ENCODE data around the gene CHEK2.
A peak's percentile ranks its signal among the peaks of the same experiment; 100 is the strongest.
"Not testable (repeated sequence)": the region's sequence is repeated elsewhere in the genome, so short reads cannot be mapped to it uniquely, and the experiment has no call there.

Gene CHEK2

DNA sequence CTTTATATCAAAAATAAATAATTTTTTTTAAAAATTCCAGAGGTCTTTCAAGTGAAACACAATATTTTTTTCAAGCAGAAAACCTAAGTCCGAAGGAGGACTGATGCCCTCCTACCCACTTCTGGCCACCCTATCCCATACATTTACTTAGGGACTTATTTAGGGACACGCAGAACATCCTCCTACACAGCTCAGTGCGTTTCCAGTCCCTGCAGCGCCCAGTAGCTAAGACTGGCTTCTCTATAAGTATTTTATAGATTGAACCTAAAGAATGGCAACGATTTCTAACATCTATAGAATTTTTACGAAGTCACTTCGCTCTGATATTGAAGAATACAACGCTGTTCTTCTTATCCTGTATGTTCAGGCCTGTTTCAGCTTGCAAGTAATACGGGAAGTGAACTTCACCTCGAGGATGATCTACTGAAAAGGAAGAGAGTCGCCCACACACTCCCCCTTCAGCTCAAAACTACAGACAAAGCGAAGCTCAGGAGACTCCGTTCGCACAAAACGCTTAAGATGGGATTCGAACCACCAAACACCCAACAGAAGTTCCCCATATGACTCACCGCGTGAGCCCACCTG, 328 bp downstream of the CHEK2 start:
- DNase-seq (ENCODE audit: low spot score): no peak

DNA sequence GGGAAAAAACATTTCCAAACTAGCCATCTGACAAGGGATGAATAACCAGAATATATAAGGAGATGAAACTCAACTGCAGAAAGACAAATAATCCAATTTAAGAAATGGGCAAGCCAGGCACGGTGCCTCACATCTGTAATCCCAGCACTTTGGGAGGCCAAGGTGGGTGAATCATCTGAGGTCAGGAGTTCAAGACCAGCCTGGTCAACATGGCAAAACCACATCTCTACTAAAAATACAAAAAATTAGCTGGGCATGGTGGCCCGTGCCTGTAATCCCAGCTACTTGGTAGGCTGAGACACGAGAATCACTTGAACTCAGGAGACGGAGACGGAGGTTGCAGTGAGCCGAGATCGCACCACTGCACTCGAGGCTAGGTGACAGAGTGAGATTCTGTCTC, 2.7 kb downstream of the CHEK2 start:
- DNase-seq (ENCODE audit: low spot score): not testable (repeated sequence)

DNA sequence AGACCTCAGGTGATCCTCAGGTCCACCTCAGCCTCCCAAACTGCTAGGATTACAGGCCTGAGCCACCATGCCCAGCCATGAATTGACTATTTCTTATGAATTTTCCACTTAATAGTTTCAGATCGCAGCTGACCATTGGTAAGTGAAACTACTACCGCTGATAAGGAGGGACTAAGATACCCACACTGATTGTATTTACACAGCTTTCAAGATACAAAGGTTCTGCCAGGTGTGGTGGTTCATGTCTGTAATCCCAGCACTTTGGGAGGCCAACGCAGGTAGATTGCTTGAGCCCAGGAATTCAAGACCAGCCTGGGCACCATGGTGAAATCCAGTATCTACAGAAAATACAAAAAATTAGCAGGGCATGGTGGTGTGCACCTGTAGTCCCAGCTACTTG, 3.9 kb downstream of the CHEK2 start:
- DNase-seq (ENCODE audit: low spot score): no peak

DNA sequence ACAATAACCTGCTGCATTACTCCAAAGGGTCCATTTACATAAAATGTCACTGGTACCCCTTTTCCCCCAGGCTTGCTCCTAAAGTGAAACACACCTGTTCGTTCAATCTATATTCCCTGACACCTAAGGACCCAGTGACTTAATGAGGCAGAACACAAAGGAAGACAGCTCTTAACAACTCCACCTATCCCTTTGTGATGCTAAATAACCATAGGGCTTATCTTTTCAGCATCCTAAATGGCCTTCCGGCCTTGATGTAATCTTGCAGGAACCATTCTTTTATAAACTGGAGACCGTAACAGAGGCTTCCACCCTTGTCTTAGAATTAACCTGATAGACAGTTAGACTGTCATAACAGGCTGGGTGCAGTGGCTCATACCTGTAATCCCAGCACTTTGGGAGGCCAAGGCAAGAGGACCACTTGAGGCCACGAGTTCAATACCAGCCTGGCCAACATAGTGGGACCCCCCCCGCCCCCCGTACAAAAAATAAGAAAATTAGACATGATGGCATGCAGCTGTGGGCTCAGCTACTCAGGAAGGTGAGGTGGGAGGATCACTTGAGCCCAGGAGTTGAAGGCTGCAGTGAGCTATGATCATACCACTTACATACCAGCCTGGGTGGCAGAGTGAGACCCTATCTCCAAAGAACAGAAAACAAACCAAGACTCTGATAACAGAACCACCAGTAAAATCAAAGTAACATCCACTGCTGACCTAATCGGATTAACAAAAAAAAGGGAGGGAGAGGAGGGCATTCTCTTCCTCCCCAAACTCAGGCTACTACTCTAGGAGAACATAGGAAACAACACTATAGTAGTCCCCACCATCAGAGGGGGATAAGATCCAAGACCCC, 5.1 kb downstream of the CHEK2 start:
- DNase-seq (ENCODE audit: low spot score): no peak

DNA sequence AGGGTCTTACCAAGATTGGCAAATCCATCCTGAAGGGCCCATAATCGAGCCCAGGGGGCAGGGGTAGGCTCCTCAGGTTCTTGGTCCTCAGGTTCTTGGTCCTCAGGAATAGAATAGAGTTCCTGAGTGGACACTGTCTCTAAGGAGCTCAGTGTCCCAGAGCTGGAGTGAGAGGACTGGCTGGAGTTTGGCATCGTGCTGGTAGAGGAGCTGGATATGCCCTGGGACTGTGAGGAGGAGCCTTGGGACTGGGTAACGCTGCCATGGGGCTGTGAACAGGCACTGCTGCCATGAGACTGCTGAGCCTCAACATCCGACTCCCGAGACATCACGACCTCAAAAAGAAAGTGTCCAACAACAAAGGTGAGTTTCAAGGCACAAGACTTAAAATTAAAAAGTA, 7.2 kb downstream of the CHEK2 start:
- no peak for DNase-seq (ENCODE audit: low spot score)

DNA sequence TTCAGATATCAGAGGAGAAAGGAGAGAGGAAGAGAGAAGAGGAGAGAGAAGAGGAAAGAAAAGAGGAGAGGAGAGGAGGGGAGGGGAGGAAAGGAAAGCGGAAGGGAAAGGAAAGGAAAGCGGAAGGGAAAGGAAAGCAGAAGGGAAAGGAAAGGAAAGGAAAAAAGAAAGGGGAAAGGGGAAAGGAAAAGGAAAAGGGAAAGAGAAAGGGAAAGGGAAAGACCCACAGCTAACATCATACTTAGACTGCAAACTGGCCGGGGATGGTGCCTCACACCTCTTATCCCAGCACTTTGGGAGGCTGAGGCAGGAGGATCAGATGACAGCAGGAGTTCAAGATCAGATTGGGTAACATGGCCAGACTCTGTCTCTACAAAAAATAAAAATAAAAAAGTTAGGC, 11.4 kb downstream of the CHEK2 start:
- no peak for DNase-seq (ENCODE audit: low spot score)

DNA sequence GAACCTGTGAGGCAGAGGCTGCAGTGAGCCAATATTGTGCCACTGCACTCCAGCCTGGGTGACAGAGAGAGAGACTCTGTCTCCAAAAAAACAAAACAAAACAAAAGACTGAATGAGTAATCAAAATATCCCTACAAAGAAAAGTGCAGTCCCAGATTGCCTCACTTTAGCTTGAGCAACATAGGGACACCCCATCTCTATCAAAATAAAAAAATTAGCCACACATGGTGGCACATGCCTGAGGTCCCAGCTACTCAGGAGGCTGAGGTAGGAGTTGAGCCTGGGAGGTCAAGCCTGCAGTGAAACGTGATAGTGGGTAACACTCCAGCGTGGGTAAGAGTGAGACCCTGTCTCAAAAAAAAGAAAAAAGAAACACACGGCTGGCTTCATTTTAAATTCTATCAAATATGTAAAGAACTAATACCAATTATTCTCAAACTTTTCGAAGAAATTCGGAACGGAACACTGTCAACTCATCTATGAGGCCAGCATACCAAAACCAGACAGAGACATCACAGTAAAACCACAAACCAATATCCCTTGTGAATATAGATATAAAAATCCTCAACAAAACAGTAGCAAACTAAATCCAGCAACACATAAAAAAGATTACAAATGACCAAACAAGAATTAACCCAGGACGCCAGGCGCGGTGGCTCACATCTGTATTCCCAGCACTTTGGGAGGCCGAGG, 12.9 kb downstream of the CHEK2 start:
- DNase-seq (ENCODE audit: low spot score): no peak

DNA sequence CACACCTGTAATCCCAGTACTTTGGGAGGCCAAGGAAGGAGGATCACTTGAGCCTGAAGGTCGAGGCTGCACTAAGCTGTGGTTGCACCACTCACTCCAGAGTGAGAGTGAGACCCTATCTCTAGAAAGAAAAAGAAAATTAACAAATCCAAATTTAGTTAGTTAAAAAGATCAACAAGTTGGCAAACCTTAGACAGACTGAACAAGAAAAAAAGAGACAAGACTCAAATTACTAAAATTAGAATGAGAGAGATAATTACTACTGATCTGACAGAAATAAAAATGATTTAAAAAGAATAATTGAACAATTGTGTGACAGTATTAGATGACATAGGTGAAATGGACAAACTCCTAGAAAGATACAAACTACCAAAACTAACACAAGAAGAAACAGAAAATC, 13.6 kb downstream of the CHEK2 start:
- no peak for DNase-seq (ENCODE audit: low spot score)

DNA sequence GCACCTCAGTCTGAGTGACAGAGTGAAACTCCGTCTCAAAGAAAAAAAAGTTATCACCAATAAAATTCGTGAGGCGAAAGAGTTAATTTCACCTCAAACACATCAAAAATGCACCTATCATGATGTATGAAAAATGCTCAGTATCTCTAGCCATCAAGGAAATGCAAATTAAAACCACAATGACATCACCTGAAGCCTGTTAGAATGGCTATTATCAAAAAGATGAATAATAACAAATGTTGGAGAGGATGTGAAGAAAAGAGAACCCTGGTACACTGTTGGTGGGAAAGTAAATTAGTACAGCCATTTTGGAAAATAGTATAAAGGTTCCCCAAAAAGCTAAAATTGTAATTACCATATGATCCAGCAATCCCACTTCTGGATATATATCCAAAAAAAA, 23.6 kb downstream of the CHEK2 start:
- DNase-seq (ENCODE audit: low spot score): no peak

DNA sequence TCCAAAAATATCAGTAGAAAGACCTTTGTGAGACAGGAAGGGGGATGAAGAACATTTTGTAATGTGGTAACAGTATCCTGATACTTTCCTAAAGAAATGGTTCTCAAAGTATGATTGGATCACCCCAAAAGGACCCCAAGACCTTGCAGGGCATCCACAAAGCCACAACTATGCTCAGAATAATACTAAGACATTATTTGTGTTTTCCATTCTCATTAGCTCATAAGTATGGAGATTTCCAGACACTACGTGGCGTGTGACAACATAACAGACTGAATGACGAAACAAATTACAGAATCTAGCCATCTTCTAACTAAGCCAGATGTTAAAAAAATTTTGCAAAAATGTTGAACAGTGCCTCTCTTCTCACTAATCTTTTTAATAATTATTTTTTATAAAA, 24.9 kb downstream of the CHEK2 start:
- no peak for DNase-seq (ENCODE audit: low spot score)

DNA sequence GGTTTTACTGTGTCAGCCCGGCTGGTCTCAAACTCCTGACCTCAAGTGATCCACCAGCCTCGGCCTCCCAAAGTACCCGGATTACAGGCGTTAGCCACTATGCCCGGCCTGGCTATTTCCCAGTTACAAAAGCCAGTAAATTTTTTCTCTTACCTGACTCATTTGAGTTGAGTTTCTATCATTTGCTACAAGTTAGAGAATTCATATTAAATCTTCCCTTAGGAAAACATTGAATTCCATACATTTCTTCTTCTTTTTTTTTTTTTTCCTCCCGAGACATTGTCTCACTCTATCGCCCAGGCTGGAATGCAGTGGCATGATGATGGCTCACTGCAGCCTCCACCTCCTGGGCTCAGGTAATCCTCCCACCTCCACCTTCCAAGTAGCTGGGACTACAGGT, 26.0 kb downstream of the CHEK2 start:
- DNase-seq (ENCODE audit: low spot score): no peak

DNA sequence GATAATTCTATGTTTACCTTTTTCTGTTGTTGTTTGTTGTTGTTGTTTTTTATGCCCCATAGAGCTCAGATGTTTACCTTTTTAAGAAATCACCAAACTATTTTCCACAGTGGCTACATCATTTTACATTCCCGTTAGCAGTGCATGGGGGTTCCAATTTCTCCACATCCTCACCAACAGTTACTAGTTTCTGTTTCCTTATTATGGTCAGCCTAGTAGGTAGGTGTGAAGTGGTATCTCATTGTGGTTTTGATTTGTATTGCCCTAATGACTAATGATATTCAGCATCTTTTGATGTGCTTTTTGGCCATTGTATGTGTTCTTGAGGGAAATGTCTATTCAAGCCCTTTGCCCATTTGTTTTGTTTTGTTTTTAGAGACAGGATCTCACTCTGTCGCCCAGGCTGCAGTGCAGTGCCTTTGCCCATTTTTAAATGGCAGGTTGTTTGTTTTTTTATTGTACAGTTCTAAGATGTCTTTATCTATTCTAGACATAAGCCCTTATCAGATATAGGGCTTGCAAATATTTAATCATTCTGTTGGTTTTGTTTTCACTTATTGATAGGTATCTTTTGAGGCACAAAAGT, 27.5 kb downstream of the CHEK2 start:
- DNase-seq (ENCODE audit: low spot score): peak; percentile 56

DNA sequence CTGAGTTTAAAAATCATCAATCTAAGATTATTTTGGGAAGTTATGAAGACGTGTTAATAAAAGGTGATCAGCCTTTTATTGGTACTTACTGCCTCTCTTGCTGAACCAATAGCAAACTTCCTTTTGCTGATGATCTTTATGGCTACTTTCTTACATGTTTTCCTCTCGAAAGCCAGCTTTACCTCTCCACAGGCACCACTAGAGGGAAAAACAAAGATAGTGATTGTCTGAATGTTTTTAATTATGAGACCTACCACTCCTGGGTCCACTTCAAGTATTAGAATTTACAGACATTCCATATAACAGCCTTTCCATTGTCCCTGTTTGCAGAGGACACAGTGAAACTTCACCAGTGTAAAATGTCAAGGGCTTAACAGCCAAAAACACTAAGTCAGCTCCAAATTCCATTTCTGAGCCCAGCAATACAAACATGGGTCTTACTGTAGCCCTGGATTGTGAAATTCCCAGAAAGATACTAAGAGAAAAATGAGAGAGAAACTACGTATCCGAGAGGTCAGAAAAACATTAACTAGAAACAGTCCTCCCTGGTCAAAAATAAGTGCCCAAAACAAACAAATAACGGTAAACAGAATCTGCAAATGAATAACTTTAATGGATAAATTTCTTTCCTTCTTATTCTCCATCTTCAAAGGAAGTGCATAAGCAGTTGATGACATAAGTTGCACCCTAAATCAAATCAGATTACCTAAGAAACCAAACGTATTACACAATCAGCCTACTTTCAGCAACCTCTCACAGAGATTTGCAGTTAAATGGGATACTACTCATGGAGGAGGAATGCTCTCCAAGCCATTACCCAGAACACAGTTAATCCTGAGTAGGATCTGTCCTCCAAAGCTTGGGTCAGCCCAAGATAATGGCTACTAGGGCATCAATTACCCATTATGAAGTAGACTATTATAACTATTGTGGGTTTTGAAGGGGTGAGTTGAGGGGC, 29.5 kb downstream of the CHEK2 start:
- no peak for DNase-seq (ENCODE audit: low spot score)

DNA sequence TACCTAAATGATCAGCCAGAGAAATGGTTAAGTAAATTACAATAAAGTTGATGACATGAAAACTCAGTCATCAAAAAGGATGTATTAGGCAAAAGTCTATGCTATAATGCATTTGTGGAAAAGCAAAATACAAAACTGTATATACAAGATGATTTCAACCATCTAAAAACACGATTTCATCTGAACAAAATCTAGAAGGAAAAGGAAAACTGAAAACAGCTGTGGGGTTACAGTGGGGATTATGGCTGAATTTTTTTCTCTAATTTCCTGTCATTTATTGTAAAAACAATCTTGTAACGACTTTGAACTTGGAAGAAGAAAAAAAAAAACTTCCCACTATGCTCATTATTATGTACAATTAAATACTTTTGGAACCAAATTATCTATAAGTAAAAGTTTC, 30.3 kb downstream of the CHEK2 start:
- DNase-seq (ENCODE audit: low spot score): no peak

DNA sequence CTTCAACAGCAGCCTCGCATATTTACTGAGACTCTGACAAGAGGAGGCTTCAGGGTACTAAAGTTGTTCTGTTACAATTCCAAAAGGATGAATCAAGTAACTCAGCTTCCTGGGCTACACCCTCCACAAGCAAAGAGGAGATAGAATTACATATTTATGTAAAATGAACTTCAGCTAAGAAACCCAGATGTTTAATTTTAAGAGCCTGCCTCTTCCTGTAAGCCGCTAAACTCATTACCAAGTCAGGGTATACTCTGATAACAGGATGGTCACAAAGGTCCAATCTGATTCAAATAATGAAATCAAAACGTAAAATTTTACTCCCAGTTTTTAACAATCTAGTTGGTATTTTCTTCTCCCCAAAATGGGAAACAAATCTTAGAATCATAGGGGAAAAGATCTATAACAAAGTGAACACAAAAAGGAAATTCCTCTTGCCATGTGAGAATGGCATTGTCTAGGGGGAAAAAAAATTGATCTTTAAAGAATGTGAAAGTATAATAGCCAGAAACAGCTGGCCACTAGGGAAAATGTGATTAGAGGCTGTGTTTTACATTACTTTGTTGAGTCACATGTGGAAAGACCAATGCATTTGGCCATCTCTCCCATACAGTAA, 30.9 kb downstream of the CHEK2 start:
- no peak for DNase-seq (ENCODE audit: low spot score)

DNA sequence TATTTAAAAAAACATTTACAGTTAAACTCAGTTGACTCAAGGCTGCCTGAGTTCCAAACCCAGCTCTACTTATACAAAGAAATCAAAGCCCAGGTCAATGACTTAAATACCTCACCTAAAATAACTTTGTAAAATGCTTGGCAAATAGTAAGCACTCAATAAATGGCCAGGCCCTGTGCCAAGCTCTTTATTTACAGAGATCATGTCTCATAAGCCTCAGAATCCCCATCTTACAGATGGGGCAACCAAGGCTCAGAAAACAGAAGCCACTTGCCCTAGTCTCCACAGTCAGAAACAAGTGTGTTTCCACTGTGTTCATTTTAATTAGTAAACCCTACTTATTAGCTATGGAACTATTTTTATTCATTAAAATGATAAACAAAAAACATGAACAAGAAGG, 31.5 kb downstream of the CHEK2 start:
- no peak for DNase-seq (ENCODE audit: low spot score)

DNA sequence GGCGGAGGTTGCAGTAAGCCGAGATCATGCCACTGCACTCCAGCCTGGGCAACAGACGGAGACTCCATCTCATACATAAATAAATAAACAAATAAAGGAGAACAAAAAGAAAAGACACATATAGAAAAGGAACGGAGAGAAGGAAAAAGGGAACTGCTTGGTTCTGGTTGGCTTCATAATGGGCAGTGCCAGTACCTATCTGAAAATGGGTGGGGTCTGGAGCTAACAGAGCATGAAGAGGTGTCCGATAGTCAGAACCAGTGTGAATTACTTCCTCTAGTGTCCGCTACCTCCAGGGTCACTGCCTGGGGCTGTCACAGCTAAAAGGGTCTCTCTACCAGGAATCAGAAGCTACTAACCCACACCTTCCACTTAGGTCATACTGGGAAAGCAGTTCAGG, 34.8 kb downstream of the CHEK2 start:
- no peak for DNase-seq (ENCODE audit: low spot score)

DNA sequence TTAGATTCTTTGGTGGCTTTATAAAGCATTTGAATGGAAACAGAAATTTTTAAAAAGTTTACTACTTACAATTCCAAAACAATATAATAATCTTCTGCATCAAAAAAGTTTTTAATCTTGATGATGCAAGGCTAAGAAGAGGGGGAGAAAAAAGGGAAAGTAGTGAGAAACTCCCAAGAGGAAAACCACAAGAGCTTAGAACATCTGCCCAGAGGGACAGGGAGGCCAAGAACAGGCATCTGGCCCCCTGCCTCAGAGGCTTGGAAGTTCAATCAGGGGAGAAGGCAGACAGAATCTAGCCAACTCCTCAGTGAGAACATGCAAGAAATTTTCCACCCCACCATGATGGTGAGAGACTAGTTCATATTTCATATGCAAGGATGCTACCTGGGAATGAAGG, 38.2 kb downstream of the CHEK2 start:
- no peak for DNase-seq (ENCODE audit: low spot score)

DNA sequence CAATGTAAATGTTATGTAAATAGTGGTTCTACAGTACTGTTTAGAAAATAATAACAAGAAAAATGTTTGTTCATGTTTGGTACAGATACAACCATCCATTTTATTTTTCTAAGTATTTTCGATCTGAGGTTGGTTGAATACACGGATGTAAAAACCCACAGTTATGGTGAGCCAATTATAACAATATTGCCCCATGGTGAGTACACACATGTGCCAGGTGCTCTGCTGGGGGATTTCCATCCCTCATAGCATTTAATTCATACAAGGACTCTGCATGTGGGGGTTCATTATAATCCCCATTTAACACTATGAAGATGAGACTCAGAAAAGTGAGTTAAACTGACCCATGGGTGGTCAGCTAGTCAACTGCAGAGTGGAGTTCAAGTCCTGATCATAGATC, 38.7 kb downstream of the CHEK2 start:
- no peak for DNase-seq (ENCODE audit: low spot score)

DNA sequence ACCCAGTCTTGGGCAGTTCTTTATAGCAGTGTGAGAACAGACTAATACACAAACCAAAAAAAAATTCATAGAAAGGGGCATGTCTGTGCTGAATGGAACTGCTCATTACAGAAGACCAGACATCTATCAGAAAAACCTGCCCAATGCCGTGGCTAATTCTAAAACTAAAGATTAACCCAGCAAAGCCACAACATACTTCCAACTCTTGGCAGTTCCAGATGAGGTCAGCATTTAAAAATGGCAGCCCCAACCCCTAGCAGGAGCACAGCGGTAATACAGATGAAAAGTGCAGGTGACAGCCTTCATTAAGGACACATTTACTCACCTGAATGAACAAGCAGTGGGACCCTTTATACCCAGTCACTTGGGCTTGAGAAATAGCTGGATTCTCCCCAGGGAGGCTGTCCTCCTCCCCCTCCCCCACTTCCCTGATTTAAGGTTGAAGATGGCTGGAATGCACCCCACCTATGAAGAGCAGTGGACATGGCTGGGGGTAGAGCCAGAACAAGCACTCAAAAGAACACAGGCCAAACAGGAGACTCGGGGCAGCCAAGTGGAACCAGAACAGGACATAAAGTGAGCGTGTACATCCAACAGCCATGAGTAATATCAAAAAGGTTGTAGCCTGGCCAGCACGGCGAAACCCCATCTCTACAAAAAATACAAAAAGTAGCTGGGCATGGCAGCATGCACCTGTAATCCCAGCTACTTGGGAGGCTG, 48.4 kb downstream of the CHEK2 start:
- DNase-seq (ENCODE audit: low spot score): not testable (repeated sequence)

DNA sequence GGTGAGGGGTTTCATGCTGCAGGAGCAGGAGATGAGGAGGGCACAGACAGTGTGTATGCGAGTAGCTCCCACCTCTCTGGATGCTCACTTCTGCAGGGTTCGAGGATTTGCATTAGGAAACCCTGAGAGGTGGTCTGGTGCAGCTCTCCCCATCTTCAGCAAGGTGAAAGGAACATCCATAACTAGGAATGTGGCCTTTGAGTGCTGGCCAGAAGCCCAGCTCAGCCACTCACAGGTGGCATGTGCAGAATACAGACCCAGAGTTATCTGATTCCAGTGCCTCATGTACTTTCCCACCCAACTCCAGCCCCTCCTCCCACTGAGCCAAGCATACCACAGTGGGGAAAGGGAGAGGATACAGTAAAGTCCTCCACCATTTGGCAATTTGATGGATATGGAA, 51.8 kb downstream of the CHEK2 start:
- DNase-seq (ENCODE audit: low spot score): not testable (repeated sequence)

All from activated CD4-positive, alpha-beta T cell treated with anti-CD3 and anti-CD28 coated beads, Interleukin-2, Interleukin-4, amounts not matched to agents 100 ng/mL and 50 ng/mL, durations not matched to agents 16 hours and 8 hours (primary cell).